IMR-90 (cell line): Measurements from ENCODE around the gene EXOC4.

Source experiments
- CHD1 ChIP-seq: IDR thresholded peaks from 2 replicates; pipeline ENCODE4 v1.6.1; 2012; ENCODE audit warnings: low read depth, low read length, improper control_type of control experiment
- CTCF ChIP-seq: conservative IDR thresholded peaks from 2 replicates; pipeline ENCODE4 v1.5.1; 2012; ENCODE audit warnings: mild to moderate bottlenecking, low read depth, low read length, improper control_type of control experiment
- MAFK ChIP-seq: IDR thresholded peaks from 2 replicates; pipeline ENCODE4 v1.6.1; 2012; ENCODE audit warnings: low read depth, low read length, improper control_type of control experiment
- MAZ ChIP-seq: IDR thresholded peaks from 2 replicates; pipeline ENCODE4 v1.6.1; 2012; ENCODE audit warnings: low read depth, mild to moderate bottlenecking, low read length, improper control_type of control experiment, moderate library complexity, borderline replicate concordance
- NFE2L2 ChIP-seq: fragments of 150-350 bp; IDR thresholded peaks from 2 replicates; pipeline ENCODE4 v1.6.1; 2016; ENCODE audit warnings: low read depth, mild to moderate bottlenecking, low read length
- POLR2A ChIP-seq: IDR thresholded peaks from 2 replicates; pipeline ENCODE4 v1.6.1; 2012; ENCODE audit warnings: mild to moderate bottlenecking, low read depth, low read length
- RAD21 ChIP-seq: IDR thresholded peaks from 2 replicates; pipeline ENCODE4 v1.6.1; 2012; ENCODE audit warnings: low read length, improper control_type of control experiment
- RFX5 ChIP-seq: IDR thresholded peaks from 2 replicates; pipeline ENCODE4 v1.8.0; 2012; ENCODE audit warnings: low read depth, mild to moderate bottlenecking, low read length, moderate library complexity
- SMC3 ChIP-seq: fragments of 150-350 bp; IDR thresholded peaks from 2 replicates; pipeline ENCODE4 v1.6.1; 2016; ENCODE audit warnings: low read depth, mild to moderate bottlenecking, antibody characterized with exemption, low read length, moderate library complexity
- USF2 ChIP-seq: fragments of 150-350 bp; IDR thresholded peaks from 2 replicates; pipeline ENCODE4 v1.6.1; 2017; ENCODE audit warnings: mild to moderate bottlenecking, antibody characterized with exemption, low read length, low read depth

DNA sequence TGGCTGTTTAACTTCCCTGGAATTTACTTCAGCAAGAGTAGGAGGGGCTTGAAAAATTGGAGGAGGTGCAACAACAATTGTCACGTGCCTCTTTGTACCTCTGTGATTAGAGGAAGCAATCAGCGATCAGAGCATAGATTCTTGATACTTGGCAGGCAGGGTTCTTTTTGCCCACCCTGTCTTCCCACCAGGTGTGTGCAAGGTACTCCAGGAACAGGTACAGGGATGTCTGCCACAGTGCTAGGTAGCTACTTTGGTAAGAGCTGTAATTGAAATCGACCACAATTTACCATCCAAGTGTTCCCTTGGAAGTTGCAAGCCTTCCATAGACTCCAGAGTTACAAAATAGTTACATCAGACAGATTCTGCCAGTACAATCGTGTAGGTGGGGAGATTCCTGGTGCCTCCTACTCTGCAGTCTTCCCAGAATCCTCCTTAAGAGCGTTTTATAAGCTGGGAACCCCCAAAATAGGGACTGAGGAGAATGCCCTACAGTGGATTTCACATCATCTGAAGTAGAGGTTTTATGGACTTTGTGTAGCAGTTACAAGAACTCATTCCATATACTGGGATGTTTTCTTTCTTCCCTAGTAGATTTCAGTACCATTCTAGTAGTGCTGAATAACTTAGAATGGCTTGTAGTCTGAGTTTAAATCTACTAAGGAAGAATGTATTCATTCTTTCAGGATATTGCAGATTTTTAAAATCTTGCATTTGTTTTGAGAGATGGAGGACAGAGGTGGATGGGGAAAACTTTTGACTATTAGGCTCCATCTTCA is 101.9 kb downstream of the EXOC4 start:
- no peak for TF ChIP-seq USF2
- no peak for TF ChIP-seq CHD1
- TF ChIP-seq CTCF, result no peak
- TF ChIP-seq POLR2A, result no peak
- TF ChIP-seq SMC3, result no peak
- TF ChIP-seq RFX5, result no peak
- no peak for TF ChIP-seq MAFK
- TF ChIP-seq NFE2L2, result no peak
- no peak for TF ChIP-seq RAD21
- TF ChIP-seq MAZ, result no peak
